BLaER1 (cell line): ENCODE results near the gene CD3G.
A peak's percentile ranks its signal among the peaks of the same experiment; 100 is the strongest.
"Not testable (repeated sequence)": the region's sequence is repeated elsewhere in the genome, so short reads cannot be mapped to it uniquely, and the experiment has no call there.

Experiments
- H3K27ac ChIP-seq: shearing (Covaris generic); formaldehyde crosslinking; 2 replicates; pipeline ENCODE4 v1.8.1; 2022
- H3K27me3 ChIP-seq: shearing (Covaris generic); formaldehyde crosslinking; 2 replicates; pipeline ENCODE4 v1.8.1; 2022
- H3K36me3 ChIP-seq: shearing (Covaris generic); formaldehyde crosslinking; 2 replicates; pipeline ENCODE4 v1.8.1; 2022
- H3K4me1 ChIP-seq: shearing (Covaris generic); formaldehyde crosslinking; 2 replicates; pipeline ENCODE4 v1.8.1; 2022
- H3K4me2 ChIP-seq: shearing (Covaris generic); formaldehyde crosslinking; 2 replicates; pipeline ENCODE4 v1.8.1; 2022
- H3K4me3 ChIP-seq: shearing (Covaris generic); formaldehyde crosslinking; 2 replicates; pipeline ENCODE4 v1.8.1; 2022
- H3K9ac ChIP-seq: shearing (Covaris generic); formaldehyde crosslinking; 2 replicates; pipeline ENCODE4 v1.8.1; 2022
- H3K9me3 ChIP-seq: shearing (Covaris generic); formaldehyde crosslinking; 2 replicates; pipeline ENCODE4 v1.8.1; 2022
- H4K20me1 ChIP-seq: shearing (Covaris generic); formaldehyde crosslinking; 2 replicates; pipeline ENCODE4 v1.8.1; 2022
- Cebpa-rat ChIP-seq: shearing (Covaris generic); IDR thresholded peaks from 2 replicates; pipeline ENCODE4 v1.8.1; 2022

The CD3G gene

DNA sequence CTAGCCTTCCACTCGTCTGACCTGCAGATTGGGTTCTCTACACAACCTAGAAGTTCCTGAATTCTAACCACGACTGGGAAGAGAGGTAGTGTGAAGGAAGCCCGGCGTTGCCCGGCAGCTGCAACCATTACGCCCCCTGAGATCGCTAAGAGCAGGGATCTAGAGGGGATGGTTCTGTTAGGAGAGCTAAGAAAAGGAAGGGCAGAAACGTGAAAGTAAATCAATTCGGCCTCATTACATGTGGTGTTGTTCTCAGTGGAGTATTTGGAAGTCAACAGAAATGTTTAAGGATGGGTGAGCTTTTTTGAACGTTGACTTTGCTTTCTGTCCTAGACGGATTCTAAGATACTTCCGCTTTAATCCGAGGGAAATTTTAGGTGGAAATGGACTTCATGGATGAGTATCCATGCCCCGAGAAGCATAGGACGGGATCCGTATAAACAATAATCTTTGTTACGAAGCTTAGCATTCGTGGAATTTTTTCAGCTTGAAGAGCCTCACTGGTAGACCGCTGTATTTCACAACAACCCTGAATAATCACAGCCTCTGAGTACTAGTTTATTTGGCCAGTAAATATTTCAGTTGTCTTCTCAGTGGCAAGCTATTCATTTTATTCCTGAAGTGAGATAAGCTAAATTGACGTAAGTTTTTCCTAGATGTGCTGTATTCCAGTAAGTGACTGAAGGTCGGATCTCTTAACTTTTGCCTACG lies 57.9 kb downstream of the CD3G start:
- Histone ChIP-seq H3K9ac (peak overlapping the region; percentile 93), H3K9me3 (no peaks in the 10 kb centered on the region), H3K27ac (peak overlapping the region; percentile 94), H3K4me3 (peak overlapping the region; percentile 92), H4K20me1 (peaks cover 55% of the 10 kb centered on the region), H3K27me3 (no peaks in the 10 kb centered on the region), H3K4me1 (peaks cover 56% of the 10 kb centered on the region), H3K4me2 (peak overlapping the region; percentile 79), H3K36me3 (peaks cover 57% of the 10 kb centered on the region)
- no peak for TF ChIP-seq Cebpa-rat

DNA sequence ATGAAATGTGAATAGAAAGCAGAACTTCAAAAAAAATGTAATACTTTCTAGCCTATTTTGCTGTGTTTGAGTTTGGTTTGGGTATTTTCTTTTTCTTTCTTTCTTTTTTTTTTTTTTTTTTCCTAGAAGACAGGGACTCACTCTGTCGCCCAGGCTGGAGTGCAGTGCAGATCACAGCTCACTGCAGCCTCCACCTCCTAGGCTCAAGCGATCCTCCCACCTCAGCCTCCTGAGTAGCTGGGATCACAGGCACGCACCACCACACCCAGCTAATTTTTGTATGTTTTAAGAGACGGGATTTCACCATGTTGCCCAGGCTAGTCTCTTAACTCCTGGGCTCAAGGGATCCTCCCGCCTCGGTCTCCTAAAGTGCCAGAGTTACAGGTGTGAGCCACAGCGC lies 58.5 kb downstream of the CD3G start:
- peak overlapping the region; percentile 79 for H3K4me2 ChIP-seq
- H3K36me3 ChIP-seq = peaks cover 56% of the 10 kb centered on the region
- H3K9me3 ChIP-seq, H3K27me3 ChIP-seq: not testable (repeated sequence)
- H3K4me3 ChIP-seq = peak overlapping the region; percentile 92
- peaks cover 61% of the 10 kb centered on the region for H4K20me1 ChIP-seq
- peaks cover 62% of the 10 kb centered on the region for H3K4me1 ChIP-seq
- peak overlapping the region; percentile 93 for H3K9ac ChIP-seq
- H3K27ac ChIP-seq = peak overlapping the region; percentile 94; the same call in 1 of the 2 replicates
